IPS DF 4.7 (cell line): ENCODE results near the gene IFI27L1.

Source experiments
- DNase-seq: peaks from one replicate; pipeline ENCODE4 v3.0.0-alpha.2; 2013; ENCODE audit warnings: low spot score; ENCODE audit errors: extremely low read depth

The IFI27L1 gene, protein sequence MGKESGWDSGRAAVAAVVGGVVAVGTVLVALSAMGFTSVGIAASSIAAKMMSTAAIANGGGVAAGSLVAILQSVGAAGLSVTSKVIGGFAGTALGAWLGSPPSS

DNA sequence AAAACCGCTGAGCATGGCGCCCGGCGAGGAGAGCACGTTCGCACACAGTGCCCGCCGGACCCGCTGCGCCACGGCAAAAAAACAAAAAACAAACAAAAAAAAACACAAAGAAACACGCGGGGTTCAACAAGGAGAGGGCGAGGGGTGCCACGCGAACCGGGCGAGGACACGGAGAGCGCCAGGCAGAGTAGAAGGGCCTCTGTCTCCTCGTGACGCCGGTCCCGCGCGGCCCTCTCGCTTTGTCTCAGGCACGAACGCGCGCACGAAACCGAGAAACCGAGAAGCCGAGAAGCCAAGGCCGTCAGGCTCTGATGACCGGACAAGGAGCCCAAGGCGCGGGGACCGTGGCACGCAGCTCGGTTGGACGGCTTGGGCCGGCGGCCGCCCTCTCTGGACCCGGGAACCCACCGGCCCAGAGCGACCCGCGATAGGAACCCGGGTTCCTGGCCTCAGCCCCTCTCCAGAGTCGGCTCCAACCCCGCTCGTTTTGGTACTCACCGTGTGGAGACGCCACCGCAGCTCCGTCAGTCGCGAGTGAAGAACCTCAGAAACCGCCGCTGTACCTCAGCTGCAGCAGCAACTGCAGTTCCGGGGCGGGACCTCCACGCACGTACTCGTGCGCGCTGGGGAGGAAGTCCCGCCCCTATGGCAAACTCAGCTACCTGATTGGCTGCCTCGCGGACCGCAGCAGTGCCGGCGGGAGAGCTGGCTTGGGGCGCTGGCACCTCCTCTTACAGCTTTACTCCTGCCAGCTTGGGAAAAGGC, at the start of gene IFI27L1, which contains the start of gene DDX24:
Gene IFI27L1 (plus strand): TSS at position 690 of the 765 bp plus-strand sequence. CDS start 15,628 bp downstream, outside the sequence.
Gene DDX24 (minus strand): TSS at position 582 of the 765 bp plus-strand sequence. CDS start 1,460 bp downstream, outside the sequence.
- DNase-seq = peak; percentile 60

DNA sequence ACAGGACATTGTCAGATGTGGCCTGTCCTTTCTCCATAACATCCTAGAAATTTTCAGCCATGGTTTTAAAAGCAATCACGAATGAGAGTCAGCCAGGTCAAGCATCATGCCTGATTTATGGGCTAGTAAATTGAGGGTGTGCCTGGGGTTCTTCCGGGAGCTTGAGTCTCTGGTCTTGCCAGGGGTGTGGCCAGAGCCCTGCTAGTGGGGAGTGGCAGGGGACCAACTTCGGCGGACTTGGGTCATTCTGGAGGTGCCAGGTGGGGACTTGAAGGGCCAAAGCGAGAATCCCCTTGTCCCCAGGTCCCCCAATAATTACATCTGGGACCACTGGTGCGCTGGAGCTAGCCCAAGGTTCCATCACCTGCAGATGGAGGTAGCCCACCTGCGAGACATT, 49.2 kb upstream of the IFI27L1 start:
- no peak for DNase-seq

DNA sequence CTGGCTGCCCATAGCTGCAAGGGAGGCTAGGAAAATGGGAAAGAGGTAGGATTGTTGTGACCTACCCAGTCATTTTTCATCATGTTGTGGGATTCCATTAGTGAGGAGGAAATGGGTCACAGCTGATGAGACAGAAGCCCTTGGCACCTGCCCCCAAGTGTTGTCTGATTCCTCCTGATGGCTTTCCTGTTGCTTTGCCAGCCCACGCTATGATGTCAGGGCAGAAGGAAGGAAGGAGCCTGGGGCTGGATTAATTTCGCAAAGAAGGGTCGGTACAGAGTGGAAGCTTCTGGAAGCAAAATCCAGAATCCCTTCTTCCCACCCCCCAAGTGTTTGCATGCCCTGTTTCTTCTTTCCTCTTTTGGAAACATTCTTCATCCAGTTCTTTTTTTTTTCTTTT, 46.2 kb upstream of the IFI27L1 start:
- DNase-seq = no peak

DNA sequence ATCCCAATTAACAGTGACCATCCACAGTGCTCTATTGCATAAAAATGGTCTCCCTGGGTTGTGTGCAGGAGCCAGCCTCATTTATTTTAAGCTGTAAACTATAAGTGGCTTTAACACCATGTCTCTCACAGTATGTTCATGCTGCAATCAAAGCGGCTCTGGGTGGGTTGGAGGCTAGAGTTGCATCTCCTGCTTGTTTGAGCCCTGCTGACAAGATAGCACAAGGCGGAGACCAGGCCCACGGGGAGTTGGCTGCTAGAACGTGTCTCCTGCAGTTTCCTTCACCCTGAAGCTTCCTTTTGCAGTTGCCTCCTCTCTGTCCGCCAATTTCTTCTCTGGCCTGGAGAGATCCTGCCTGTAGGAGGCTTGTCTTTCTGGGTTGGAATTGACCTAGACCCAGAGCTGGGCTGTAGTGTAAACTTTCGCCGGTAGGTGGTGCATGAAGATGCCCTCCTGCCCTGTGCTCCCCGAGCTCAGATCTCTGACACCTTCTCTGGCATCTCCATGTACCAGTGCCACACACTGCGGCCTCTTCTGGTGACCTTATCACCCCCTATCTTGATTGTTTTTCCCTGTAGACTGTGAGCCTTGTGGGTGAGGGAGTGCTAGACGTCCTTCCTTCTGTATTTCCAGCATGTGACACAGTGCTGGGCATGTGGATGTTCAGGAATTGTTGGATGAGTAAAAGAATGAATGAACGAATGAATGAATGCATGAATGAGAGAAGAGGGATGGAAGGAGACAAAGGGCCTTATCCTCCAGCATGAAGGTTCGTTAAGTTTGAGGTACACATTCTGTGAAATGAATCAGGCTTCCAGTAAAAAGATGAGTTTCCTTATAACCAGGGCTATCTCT, 44.6 kb upstream of the IFI27L1 start:
- DNase-seq = peak; percentile 79

DNA sequence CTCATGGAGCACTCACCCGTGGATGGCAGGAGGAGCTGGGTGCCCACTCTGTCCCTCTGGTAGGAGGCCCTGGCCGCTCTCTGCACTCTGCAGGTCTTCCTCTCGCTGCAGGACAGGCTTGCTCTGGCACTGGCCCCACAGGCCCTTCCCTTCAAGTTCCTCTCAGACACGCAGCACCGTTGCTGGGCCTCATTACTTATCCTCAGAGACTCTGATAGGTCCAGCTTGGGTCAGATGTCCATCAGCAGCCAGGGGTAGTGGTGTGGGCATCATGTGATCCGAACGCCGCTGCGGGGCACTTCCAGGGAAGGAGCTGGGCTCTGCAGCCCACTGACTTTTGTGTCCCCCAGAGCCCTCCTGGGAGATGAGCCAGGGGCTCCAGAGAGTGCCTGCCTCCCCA, 43.2 kb upstream of the IFI27L1 start:
- DNase-seq = no peak

DNA sequence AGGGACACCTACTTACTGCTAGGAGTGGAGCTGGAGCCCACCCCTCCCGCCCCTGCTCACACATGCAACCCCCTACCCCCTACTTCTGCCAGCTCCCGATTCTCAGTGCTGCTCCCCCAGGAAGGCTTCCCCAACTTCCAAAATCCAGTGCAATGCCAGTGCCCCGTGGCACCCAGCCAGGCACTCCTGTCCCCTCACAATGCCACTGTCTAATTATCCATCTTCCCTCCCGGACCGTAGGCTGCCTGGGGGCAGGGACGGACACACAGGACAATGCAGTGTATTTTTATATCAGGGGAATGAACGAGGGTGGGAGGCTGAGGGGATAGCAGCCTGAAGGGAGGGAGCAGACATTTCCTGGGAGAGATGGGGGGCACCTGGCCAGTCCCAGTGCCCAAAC, 42.6 kb upstream of the IFI27L1 start:
- DNase-seq = no peak

DNA sequence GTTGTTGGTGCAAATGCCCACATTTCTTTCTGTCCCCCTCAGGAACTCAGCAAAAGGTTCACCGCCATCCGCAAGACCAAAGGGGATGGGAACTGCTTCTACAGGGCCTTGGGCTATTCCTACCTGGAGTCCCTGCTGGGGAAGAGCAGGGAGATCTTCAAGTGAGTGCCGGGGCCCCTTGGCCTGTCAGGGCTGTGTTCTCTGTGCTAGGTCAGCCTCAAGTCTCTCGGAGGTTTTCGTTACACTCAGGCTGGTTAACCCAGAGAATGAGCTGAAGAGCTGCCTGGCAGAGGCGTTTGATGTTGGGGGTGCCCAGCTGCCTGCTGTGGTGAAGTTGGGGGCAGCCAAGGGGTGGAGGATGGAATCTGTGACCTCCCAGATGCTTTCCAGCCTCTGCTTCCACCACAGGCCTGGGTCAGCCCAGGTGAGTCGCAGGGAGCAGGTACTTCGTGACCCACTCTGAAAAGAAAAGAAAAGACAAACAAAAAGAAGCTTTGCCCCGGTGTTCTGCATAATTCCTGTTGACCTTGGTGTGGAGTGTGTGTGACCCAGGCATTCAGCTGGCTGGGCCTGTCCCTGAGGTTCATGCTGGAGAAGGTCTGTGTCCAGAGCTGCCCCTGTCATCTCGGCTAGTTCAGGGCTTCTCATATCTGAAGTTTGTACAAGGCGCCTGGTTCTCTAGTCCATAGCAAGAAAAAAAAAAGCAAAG, 42.0 kb upstream of the IFI27L1 start:
- DNase-seq = no peak

DNA sequence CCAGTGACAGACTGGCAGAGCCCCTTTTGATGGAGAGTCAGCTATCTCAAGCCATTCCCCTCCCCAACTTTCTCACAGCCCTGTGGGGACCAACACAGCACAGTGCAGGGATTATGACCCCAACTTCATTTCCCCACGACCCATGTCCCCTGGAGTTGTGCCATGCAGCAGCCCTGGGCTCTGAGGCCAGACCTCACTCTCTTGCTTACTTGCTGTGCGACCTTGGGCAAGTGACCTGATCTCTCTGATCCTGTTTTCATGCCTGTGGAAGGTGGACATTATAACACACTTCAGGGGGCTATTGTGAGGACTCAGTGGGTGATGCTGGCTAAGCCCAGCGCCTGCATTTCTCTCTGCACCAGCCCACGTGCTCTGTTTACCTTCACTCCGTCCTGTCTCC, 40.9 kb upstream of the IFI27L1 start:
- DNase-seq = no peak

DNA sequence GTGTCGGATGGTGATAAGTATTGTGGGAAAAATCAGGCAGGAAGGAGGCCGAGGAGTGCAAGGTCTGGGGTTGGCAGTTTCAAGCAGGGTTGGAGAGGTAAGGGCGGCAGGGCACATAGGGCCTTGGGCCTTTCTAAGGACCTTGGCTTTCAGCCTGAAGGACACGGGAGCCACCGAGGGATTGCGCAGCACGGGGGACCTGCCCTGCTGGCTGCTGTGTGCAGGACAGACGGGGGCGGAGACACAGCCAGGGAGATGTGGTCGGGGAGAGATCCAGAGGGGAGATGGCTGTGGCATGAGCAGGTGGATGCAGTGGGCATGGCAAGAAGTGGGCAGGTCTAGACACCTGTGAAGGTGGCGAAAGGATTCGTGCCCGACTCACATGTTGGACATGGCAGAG, 40.3 kb upstream of the IFI27L1 start:
- no peak for DNase-seq

DNA sequence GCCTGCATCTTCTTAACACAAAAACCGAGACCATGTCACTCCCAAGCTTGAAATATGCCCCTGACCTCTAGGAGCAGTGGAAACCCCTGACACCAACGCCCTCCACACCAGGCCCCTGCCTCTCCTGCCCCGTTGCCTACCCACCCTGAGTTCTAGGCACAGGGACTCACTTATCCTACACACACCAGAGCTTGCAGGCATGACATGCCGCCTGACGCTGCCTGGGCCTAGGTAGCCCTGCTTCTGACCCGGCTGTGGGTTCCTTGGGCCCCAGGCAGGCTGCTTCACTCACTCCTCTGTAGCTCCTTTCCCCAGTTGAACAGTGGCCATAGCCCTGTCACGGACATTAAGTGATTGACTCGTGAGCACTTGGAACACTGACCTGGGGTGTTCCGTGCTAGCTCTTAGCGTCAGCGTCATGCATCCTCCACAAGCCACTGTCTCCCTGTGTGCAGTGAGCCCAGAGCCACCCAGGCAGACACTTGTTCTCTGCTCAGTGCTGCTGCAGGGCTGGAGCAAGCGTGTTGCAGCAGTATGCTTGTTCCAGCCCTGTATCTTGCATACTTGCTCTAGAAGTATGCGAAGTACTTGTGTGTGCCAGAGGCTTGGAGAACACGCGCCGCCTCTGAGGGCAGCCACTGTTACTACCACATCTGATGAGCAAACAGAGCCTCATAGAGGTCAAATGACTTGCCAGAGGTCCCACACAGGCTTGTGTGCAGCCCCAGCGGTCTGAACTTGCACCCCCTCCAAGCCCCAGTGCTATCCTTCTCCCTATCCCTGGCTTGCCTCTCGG, 39.4 kb upstream of the IFI27L1 start:
- no peak for DNase-seq

DNA sequence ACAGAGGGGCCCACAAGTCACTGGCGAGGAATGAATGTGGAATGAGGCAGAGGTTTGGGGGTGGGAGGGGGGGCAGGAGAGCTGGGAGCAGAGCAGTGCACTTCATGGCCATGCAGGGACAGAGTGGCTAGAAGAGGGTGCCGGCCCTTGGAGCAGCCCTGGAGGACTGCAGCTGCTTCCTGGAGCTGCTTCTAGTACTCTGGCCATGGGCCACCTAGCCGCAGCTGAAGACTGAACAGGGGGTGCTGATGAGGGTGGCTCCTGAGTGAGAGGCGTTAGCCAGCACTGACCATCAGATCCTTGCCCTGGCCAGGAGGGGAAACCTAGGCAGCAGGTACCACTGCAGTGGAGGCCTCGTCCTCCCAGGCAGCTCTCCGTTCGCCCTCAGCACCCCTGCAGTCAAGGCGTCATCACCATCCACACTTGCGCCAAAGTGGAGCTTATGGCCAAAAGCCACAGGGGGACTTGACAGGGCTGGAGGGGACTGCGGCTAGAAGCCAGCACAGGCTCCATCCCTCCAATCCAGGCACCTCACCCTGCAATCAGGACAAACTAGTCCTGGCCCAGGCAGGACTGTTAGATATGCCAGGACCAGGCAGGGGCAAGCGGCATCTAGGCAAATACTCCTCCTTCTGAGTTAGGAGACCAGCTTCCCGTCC, 38.5 kb upstream of the IFI27L1 start:
- no peak for DNase-seq

DNA sequence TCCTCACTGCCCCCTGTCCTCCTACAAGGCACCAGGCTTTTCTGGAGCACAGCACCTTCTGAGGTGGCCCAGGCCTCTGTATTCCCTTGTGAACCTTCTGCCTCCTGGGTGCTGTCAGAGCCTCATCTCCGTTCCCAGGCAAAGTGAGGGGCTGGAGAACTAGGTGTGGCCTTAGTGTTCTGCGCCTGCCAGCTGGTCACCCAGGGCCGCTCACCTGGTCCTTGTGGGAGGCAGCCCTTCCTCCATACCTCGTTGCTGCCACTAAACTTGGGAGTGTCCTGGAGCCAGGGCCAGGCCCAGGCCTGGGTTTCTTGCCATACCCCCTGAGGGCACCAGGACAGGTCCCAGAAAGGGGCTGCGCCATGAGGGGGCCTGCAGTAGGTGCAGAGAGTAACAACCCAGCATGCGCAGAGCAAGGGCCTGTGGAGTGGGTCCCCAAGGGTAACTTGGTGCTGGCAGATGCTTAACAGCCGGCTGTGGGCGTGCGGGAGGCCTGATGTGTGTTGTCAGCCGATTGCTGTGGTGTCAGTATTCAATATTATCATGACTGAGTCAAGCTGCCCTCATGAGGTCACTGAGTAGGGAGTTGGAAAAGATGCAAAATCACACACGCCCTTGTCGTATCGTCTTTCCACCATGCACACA, 37.9 kb upstream of the IFI27L1 start:
- no peak for DNase-seq

DNA sequence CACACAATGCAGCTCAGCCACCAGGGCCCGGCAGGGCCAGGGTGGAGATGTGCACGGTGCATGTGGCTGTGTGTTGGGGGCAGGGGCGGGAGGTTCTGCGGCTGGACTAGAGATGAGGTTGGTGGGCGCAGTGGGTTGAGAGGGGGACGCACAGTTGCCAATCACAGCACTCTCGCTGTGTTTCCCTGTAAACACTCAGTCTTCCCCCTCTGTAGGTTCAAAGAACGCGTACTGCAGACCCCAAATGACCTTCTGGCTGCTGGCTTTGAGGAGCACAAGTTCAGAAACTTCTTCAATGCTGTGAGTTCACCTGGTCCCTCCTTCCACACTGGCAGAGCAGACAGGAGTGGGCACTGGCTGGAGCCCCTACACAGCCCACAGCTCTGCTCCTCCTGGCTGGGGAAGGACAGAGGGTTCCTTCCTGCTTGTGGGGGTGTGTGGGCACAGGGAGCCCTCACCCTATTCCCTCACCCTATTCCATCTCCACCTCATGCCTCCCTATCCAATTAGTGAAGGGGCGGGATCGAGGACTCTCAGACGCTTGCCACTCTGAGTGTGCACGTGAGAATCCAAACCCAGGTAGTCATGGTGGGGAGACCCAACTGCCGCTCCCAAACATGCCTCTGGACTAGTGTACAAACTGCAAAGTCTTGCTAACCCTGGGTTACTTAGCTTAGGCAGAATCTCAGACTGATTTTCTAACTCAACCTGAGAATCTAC, 37.2 kb upstream of the IFI27L1 start:
- DNase-seq = no peak

DNA sequence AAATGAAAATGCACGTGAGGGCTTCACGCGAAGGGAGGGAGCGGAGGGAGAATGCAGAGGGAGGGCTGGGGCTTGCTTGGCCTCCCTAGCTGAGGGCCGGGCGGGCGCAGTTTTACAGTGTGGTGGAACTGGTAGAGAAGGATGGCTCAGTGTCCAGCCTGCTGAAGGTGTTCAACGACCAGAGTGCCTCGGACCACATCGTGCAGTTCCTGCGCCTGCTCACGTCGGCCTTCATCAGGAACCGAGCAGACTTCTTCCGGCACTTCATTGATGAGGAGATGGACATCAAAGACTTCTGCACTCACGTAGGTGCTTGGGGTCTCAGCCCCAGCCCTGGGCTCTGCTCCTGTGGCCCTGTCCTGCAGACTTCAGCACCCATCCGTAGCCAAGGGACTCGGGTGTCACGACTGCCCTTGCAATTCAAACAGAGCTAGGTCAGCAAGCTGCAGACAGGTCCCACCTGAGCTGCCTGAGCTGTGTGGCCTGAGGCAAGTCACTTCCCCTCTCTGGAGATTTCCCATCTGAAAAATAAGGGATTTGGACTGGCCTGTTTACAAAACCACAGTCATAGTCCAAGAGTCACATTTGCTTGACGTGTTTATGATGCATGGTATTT, 36.5 kb upstream of the IFI27L1 start:
- no peak for DNase-seq

DNA sequence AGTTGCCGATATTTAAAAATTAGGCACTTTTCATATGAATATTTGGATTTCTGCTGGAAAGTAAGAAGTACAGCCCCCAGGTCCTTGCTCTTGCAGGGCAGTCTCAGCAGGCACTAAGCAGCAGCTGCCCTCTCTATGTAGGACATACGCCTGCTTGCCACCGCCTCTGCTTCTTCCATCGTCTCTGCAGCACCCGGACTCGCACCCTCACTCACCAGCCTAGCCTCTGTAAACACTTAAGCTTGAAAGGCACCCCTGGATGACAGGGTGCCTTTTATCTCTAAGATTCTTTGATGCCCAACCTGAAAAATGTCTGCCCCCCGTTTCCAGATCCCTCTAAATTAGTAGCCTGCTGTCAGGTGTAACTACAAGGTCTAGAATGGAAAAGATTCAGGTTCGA, 36.0 kb upstream of the IFI27L1 start:
- DNase-seq = no peak

DNA sequence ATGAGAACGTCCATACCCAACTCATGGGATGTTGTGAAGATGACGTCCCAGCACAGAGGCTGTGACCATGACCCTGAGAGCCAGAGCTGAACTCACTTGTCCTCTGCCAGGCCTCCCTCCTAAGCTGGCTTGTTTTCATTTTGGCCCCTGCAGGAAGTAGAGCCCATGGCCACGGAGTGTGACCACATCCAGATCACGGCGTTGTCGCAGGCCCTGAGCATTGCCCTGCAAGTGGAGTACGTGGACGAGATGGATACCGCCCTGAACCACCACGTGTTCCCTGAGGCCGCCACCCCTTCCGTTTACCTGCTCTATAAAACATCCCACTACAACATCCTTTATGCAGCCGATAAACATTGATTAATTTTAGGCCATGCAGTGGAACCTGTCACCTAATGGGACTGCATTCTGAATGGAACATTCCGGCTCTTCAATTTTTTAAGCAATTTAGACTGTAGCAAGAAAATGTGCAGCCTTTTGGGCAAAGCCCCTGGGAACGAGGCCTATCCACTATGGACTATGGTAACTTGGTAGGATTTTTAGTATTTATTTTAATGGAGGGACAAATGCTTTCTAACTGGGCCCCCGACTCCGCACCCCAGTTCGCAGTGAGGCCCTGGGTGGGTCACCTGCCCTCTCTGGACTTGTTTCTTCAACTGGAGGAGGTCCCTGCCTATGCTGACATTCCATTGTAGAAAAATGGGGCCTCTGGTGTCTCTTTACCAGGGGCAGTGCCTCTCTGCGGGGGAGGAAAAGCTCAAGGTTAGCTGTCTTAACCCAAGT, 35.4 kb upstream of the IFI27L1 start:
- DNase-seq = no peak

DNA sequence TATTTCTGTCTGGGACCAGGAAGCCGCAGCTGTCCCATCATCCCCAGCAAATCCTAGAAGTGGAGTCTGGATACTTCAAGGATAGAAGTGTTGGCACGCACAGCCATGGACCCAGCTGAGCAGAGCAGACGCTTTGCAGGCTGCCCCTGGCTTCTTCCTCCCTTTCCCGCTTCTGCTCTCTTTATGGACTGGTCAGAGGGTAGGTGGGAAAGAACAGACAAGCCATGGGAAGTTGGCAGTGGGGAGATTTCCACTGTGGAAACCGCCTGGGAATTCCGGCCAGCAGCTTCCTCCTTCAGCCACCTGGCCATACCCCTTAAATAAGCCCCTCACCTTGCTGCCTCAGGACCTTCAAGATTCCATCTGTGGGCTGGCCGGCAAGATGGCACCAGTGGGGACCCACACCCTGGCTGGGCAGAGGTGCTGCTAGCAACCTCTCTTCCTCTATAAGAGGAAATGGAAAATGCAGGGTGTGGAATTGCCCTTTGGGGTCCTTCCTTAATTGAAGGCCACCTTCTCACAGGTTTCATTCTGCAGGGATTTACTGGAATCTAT, 34.3 kb upstream of the IFI27L1 start:
- DNase-seq = no peak

DNA sequence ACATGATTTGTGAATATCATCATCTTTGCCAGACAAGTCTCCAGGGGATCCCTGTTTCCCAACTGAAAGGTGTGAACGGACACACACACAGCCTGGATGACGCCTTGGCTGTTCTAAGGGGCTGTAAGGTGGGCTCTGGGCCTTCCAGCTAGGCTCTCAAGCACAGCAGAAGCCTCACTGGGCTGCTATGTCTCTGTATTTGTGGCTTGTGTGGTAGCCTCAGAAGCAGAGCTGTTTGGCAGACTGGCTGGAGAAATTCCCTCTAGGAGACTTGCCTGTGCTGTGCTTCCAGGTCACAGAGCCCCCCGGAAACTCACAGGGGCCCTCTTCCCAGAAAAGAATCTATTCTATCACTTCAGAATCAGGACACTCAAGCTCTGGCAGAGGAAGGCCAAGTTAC, 33.5 kb upstream of the IFI27L1 start:
- no peak for DNase-seq
